GM21528 (cell line): ENCODE measurements around the gene BRD2.

ENCODE experiments used
- ATAC-seq: cut with Tn5 transposase; IDR thresholded peaks from one replicate; pipeline ENCODE4 v1.9.1; 2021; ENCODE audit warnings: mild to moderate bottlenecking, moderate library complexity; ENCODE audit not compliant: unreplicated experiment, low FRiP score

The BRD2 gene

DNA sequence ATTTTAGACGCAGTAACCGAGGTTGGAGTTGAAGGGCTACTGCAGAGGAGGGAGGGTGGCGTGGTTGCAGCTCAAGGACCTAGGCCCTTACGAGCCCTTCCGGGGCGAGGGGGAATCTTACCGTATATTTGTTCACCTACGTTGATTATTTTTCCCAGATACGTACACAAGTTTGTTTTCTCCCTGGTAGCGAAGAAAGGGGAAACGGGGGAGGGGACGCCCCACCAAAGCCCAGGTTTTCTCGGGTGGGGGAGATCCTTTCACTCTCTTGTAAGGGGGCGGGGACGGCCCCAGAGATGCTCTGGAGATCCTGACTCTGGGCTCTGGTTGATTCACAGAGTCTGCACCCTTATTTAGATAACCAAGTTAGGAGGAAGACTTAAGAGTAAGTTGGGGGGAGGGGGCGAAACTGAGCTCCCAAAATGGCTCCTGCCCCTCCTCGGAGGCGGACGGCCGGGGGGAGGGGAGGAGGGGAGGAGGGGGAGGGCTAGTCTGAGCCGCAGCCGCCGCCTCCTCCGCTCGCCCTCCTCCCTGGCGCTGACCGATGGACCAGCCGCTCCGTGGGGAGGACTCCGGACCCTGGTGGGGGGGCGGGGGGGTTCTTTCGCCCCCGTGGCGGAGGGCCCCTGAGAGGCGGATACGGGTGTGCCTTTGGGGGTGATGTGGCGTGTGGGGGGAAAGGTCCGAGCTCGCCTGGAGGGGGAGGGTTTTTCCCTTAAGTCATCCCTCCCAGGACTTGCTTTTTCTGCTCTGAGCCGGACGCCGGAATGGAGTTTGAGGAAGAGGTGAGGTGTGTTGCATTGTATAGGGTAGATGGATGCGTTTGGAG lies 2.2 kb downstream of the BRD2 start:
- ATAC-seq, result no peak

DNA sequence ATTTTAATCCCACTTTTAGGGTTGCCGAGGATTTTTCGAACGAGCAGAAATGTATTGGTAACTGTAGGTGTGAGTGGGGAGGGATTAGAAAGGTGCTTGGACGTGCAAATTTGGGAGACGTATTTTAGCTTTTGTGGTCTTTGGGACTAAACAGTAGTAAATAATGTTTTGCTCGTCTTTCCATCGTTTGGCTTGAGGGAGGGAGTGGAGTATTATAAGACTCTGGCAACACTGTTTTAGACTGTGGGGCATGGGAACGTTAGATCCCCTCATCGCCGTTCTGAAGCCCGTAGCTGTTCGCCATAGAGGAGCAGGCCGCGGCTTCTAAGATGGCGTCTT lies 2.8 kb downstream of the BRD2 start:
- no peak for ATAC-seq

GRCh38 chr6:32971581-32972352 lies 3.4 kb downstream of the BRD2 start:
- ATAC-seq, result peak; percentile 47

- ATAC-seq, result no peak
These were observed 4.2 kb downstream of the BRD2 start for GRCh38 chr6:32972353-32973143.

DNA sequence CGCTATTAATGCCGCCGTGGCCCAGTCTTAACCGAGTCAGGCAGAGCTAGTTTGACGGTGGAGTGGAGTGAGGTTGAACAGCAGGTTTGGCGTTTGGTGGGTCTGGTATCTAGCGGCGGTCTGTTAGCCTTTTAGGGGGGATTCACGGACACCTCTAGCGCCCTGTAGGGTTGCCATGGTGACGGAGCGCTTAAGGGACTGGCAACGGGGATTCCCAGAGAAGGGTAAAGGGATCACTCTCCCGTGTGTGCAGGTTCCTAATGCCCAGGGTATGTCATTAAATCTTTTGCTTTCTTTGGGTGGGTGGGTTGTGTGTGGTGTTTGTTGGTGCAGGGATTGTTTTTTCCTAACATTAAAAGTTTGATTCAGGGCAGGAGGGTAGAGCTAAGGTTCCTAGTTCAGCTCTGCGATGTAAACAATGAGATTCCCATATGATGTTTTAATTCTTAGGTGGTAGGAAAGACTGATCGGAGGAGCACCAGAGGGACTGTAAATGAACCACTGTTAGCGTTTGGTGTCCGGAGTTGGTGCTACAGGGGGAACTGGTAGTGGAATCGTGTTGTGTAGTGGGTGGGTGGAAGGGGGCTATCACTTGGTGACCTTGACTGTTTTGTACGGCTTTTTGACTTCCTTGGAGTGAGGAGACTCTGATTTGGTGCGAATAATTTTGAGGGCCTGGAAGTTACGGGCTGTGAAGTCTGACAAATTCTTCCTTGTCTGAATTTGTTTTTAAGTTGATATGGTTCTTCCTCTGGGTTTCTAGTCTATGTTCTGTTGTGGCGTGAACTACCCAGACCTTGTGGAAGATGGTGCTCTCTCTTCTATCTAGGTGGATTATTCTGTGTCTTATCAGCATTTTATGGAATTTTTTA lies 5.0 kb downstream of the BRD2 start:
- no peak for ATAC-seq

DNA sequence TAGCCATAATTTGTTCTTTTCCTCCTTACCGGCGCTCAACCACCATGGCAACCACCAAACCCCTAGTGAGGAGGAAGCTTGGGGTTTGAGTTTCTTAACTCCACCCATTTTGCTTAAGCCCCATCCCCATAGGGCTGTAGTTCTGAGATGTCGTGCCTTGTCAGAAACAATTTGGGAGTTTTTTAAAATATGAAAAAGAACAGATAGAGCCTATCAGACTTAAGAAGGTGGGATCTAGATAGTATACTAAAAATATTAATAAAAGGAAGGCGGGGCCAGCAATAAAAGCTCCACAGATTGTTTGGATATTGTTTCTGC lies 5.6 kb downstream of the BRD2 start:
- no peak for ATAC-seq

DNA sequence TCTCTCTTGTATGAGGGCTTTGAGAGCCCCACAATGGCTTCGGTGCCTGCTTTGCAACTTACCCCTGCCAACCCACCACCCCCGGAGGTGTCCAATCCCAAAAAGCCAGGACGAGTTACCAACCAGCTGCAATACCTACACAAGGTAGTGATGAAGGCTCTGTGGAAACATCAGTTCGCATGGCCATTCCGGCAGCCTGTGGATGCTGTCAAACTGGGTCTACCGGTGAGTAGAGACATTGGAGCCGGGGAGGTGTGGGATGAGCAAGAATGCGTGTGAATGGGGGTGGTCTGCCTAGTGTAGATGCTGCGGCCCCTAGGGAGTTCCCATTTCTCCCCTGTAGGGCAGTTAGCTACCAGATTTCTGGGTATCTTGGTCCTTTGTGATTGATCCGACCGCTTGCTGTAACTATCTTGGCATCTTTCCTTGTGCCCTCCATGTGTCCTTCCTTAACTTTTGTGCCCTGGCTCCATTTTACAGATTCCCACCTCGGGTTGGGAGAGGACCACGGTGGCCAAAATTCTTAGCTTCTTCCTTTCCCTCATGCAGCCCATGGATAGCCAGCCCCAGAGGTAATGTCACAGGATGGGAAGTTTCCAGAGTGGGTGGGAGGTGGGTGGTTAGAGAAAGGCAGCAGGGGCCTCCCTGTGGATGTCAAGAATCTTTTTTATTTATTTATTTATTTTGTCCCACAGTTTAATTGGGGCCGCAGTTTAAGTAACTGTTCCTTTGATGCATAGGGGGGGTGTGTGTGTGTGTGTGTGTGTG lies 6.3 kb downstream of the BRD2 start:
- ATAC-seq, result no peak

DNA sequence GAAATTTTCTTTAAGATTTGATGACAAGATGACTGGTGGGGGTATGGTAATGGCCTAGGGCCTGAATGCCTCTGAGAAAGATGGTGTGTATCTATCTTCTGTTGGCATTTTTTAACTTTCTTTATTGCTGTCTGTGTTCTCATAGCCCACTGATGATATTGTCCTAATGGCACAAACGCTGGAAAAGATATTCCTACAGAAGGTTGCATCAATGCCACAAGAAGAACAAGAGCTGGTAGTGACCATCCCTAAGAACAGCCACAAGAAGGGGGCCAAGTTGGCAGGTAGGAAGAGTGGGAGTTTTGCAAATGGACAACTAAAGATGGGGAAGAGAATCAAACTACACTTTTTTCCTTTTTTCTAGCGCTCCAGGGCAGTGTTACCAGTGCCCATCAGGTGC lies 7.5 kb downstream of the BRD2 start:
- no peak for ATAC-seq

DNA sequence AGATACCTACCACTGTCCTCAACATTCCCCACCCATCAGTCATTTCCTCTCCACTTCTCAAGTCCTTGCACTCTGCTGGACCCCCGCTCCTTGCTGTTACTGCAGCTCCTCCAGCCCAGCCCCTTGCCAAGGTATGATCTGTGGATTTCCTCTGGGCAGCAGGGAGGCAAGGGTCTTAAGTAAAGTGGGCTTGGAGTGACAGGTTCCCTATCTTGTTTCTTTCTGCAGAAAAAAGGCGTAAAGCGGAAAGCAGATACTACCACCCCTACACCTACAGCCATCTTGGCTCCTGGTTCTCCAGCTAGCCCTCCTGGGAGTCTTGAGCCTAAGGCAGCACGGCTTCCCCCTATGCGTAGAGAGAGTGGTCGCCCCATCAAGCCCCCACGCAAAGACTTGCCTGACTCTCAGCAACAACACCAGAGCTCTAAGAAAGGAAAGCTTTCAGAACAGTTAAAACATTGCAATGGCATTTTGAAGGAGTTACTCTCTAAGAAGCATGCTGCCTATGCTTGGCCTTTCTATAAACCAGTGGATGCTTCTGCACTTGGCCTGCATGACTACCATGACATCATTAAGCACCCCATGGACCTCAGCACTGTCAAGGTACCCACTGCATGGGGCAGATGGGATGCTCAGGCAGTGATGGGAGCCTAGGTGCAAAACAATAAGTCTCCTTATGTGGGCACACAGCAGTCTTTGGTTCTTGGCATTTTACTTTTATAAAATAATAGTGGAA lies 8.1 kb downstream of the BRD2 start:
- ATAC-seq, result no peak

DNA sequence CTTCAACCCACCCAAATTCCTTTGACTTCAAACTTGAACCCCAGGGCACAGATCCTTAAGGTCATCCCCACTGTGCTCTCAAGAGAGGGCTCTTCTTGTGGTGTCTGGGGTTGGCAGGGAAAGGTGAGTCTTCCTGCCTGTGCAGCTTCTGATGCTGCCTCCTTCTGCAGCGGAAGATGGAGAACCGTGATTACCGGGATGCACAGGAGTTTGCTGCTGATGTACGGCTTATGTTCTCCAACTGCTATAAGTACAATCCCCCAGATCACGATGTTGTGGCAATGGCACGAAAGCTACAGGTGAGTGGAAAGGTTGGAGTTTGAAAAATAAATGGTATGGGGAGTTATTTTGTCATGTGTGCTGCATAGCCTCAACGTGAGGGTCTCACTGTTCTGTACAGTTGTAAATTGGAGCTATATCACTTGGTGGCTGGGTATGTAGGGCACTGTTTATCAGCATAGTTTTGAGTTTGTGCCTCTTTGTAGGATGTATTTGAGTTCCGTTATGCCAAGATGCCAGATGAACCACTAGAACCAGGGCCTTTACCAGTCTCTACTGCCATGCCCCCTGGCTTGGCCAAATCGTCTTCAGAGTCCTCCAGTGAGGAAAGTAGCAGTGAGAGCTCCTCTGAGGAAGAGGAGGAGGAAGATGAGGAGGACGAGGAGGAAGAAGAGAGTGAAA lies 9.0 kb downstream of the BRD2 start:
- no peak for ATAC-seq

DNA sequence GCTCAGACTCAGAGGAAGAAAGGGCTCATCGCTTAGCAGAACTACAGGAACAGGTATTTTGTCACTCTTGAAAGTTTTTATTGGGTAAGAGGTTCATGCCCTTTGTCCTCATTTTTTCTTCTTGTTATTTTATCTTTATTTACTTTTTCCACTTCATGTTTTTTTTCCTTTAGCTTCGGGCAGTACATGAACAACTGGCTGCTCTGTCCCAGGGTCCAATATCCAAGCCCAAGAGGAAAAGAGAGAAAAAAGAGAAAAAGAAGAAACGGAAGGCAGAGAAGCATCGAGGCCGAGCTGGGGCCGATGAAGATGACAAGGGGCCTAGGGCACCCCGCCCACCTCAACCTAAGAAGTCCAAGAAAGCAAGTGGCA lies 9.5 kb downstream of the BRD2 start:
- ATAC-seq, result no peak

DNA sequence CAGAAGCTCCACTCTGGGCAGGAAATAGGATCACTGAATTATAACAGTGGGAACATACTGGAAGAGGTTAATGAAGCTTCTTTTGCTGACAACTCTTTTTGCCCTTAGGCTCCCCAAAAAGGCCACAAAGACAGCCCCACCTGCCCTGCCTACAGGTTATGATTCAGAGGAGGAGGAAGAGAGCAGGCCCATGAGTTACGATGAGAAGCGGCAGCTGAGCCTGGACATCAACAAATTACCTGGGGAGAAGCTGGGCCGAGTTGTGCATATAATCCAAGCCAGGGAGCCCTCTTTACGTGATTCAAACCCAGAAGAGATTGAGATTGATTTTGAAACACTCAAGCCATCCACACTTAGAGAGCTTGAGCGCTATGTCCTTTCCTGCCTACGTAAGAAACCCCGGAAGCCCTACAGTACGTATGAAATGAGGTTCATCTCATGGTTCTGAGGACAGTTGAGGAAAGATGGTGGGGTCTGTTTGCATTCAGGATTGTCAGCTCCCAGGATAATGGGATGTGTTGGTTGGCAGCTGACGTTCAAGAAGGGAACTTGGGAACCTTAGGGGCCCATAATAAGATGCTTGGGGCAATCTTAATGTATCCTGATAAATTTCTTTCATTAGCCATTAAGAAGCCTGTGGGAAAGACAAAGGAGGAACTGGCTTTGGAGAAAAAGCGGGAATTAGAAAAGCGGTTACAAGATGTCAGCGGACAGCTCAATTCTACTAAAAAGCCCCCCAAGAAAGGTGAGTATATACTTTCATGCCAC lies 11.5 kb downstream of the BRD2 start:
- ATAC-seq, result no peak

GRCh38 chr6:32980488-32981038 lies 12.2 kb downstream of the BRD2 start:
- ATAC-seq, result no peak

- ATAC-seq, result no peak
These were observed 13.8 kb downstream of the BRD2 start for GRCh38 chr6:32982084-32982701.

- ATAC-seq, result no peak
These were observed 14.5 kb downstream of the BRD2 start for GRCh38 chr6:32982702-32983492.

GRCh38 chr6:32983493-32983848 lies 15.1 kb downstream of the BRD2 start:
- ATAC-seq, result no peak
